WTC11 (cell line): Measurements from ENCODE around the gene SRPRA. TPM values are rescaled to one million over a fixed set of nuclear protein-coding genes. Genes with fewer than 3 reads are reported as not detected.

Experiments
- ATAC-seq: fragments of 200-7000 bp; cut with Tn5 transposase; 2 replicates; pipeline ENCODE4 v1.10.0; 2021; ENCODE audit warnings: mild to moderate bottlenecking, moderate library complexity
- CTCF ChIA-PET: fragments of 300-600 bp; sonication (Branson Sonifier 250); formaldehyde crosslinking; loops from one replicate; lab custom pipeline; 2021; ENCODE audit warnings: antibody characterized with exemption; lab: Charles Lee
- POLR2A ChIA-PET: fragments of 350-600 bp; sonication (Branson Sonifier 250); formaldehyde crosslinking; loops from one replicate; lab custom pipeline; 2021; ENCODE audit warnings: antibody characterized with exemption; lab: Charles Lee
- DNase-seq: peaks from one replicate; pipeline ENCODE4 v3.0.0; 2021; ENCODE audit warnings: low spot score
- H3K27ac Mint-ChIP-seq: 2 replicates; pipeline ENCODE4 v1.8.0; 2021; ENCODE audit warnings: mixed read lengths
- H3K27me3 Mint-ChIP-seq: 2 replicates; pipeline ENCODE4 v1.8.0; 2021; ENCODE audit warnings: low read depth, mild to moderate bottlenecking, moderate library complexity, mixed read lengths
- H3K36me3 Mint-ChIP-seq: 2 replicates; pipeline ENCODE4 v1.8.0; 2021; ENCODE audit warnings: mixed read lengths
- H3K4me1 Mint-ChIP-seq: 2 replicates; pipeline ENCODE4 v1.8.0; 2022; ENCODE audit warnings: mixed read lengths
- H3K4me3 Mint-ChIP-seq: 2 replicates; pipeline ENCODE4 v1.8.0; 2021; ENCODE audit warnings: mild to moderate bottlenecking, moderate library complexity, mixed read lengths
- H3K9me3 Mint-ChIP-seq: 2 replicates; pipeline ENCODE4 v1.8.0; 2021; ENCODE audit warnings: mixed read lengths
- AFF4 ChIP-seq: sonication (generic); formaldehyde crosslinking; IDR thresholded peaks from 2 replicates; pipeline ENCODE4 v1.8.1; 2023; ENCODE audit warnings: mild to moderate bottlenecking, missing genetic modification reagents, borderline replicate concordance
- ATF2 ChIP-seq: sonication (generic); formaldehyde crosslinking; IDR thresholded peaks from 2 replicates; pipeline ENCODE4 v1.8.1; 2022; ENCODE audit warnings: low read depth, missing genetic modification reagents, borderline replicate concordance
- CDX4 ChIP-seq: fragments of 250-450 bp; sonication (Bioruptor Pico); IDR thresholded peaks from 2 replicates; pipeline ENCODE4 v1.9.0; 2021; ENCODE audit warnings: moderate library complexity, mild to moderate bottlenecking, inconsistent platforms, borderline replicate concordance
- CREM ChIP-seq: sonication (generic); formaldehyde crosslinking; IDR thresholded peaks from 2 replicates; pipeline ENCODE4 v1.8.1; 2022; ENCODE audit warnings: mild to moderate bottlenecking, missing genetic modification reagents, moderate library complexity
- CTCF ChIP-seq: fragments of 200-600 bp; IDR thresholded peaks from 2 replicates; pipeline ENCODE4 v1.8.0; 2022; ENCODE audit warnings: antibody characterized with exemption
- EMX1 ChIP-seq: fragments of 250-450 bp; sonication (Bioruptor Pico); IDR thresholded peaks from 2 replicates; pipeline ENCODE4 v1.8.0; 2021; ENCODE audit warnings: mild to moderate bottlenecking
- MYBL2 ChIP-seq: sonication (generic); formaldehyde crosslinking; IDR thresholded peaks from 2 replicates; pipeline ENCODE4 v1.8.1; 2023; ENCODE audit warnings: mild to moderate bottlenecking, moderate library complexity, missing genetic modification reagents
- NFYB ChIP-seq: sonication (generic); formaldehyde crosslinking; conservative IDR thresholded peaks from 2 replicates; pipeline ENCODE4 v1.8.0; 2022; ENCODE audit warnings: low read depth, missing genetic modification reagents
- NR3C1 ChIP-seq: sonication (generic); formaldehyde crosslinking; conservative IDR thresholded peaks from 2 replicates; pipeline ENCODE4 v1.8.1; 2023; ENCODE audit warnings: low read depth, mild to moderate bottlenecking, missing genetic modification reagents
- TCF7 ChIP-seq: sonication (generic); formaldehyde crosslinking; IDR thresholded peaks from 2 replicates; pipeline ENCODE4 v1.8.0; 2022; ENCODE audit warnings: mild to moderate bottlenecking, low read depth, missing genetic modification reagents, moderate library complexity
- TP53 ChIP-seq: sonication (generic); formaldehyde crosslinking; IDR thresholded peaks from 2 replicates; pipeline ENCODE4 v1.8.1; 2023; ENCODE audit warnings: mild to moderate bottlenecking, missing genetic modification reagents
- USF1 ChIP-seq: sonication (generic); formaldehyde crosslinking; IDR thresholded peaks from 2 replicates; pipeline ENCODE4 v1.8.0; 2022; ENCODE audit warnings: mild to moderate bottlenecking, missing genetic modification reagents
- ZMAT4 ChIP-seq: fragments of 250-450 bp; sonication (Bioruptor Pico); IDR thresholded peaks from 2 replicates; pipeline ENCODE4 v1.9.0; 2021; ENCODE audit warnings: mild to moderate bottlenecking
- ZNF232 ChIP-seq: sonication (generic); formaldehyde crosslinking; IDR thresholded peaks from 2 replicates; pipeline ENCODE4 v1.8.0; 2022; ENCODE audit warnings: mild to moderate bottlenecking, missing genetic modification reagents
- ZNF396 ChIP-seq: fragments of 250-450 bp; sonication (Bioruptor Pico); IDR thresholded peaks from 2 replicates; pipeline ENCODE4 v1.8.0; 2021; ENCODE audit warnings: mild to moderate bottlenecking, moderate library complexity, borderline replicate concordance
- ZNF416 ChIP-seq: fragments of 250-450 bp; sonication (Bioruptor Pico); IDR thresholded peaks from 2 replicates; pipeline ENCODE4 v1.9.0; 2021; ENCODE audit warnings: mild to moderate bottlenecking, inconsistent platforms
- ZNF423 ChIP-seq: fragments of 250-450 bp; sonication (Bioruptor Pico); IDR thresholded peaks from 2 replicates; pipeline ENCODE4 v2.1.2; 2022; ENCODE audit warnings: mild to moderate bottlenecking, moderate library complexity
- ZNF425 ChIP-seq: fragments of 250-450 bp; sonication (Bioruptor Pico); conservative IDR thresholded peaks from 2 replicates; pipeline ENCODE4 v1.9.0; 2021; ENCODE audit warnings: mild to moderate bottlenecking
- ZSCAN18 ChIP-seq: fragments of 250-450 bp; sonication (Bioruptor Pico); IDR thresholded peaks from 2 replicates; pipeline ENCODE4 v2.1.2; 2022; ENCODE audit warnings: mild to moderate bottlenecking, moderate library complexity
- total RNA-seq: library from RNA; stranded (reverse); gene quantifications from 3 replicates; pipeline ENCODE4 v1.2.3, GENCODE V29; 2021

The SRPRA gene
- total RNA-seq, 1 experiment from 2014 or later = 64.7 TPM

GRCh38 chr11:126246636-126247035 lies 22.1 kb downstream of the SRPRA start:
- Mint-ChIP-seq H3K4me1 (no peaks in the 10 kb centered on the region), H3K27me3 (no peaks in the 10 kb centered on the region)
- TF ChIP-seq ZNF425 (CRISPR knock-in tag) (no peak), ZSCAN18 (no peak), NFYB (CRISPR knock-in tag) (no peak), ZNF396 (CRISPR knock-in tag) (no peak), MYBL2 (CRISPR knock-in tag) (no peak), TCF7 (no peak), CREM (no peak), CDX4 (CRISPR knock-in tag) (no peak), ZNF423 (CRISPR knock-in tag) (no peak), EMX1 (no peak), TP53 (no peak), AFF4 (CRISPR knock-in tag) (no peak), USF1 (CRISPR knock-in tag) (no peak), NR3C1 (CRISPR knock-in tag) (no peak), ZNF232 (CRISPR knock-in tag) (no peak), ZNF416 (no peak), ZMAT4 (CRISPR knock-in tag) (no peak), CTCF (no peak), ATF2 (CRISPR knock-in tag) (no peak)
- TF ChIP-seq, all 79 proteins: peak for 0
- ChIA-PET CTCF (interaction anchor here (0.7 kb wide), 1 partner anchor 47 kb away, joined by 3 read pairs; no protein-coding TSS in a partner anchor), POLR2A (no interaction called here)
- H3K9me3 Mint-ChIP-seq = no peaks in the 10 kb centered on the region
- H3K27ac Mint-ChIP-seq = no peak overlapping the region
- H3K4me3 Mint-ChIP-seq = no peak overlapping the region
- peaks cover 54% of the 10 kb centered on the region for H3K36me3 Mint-ChIP-seq
- no peak for ATAC-seq
- no peak for DNase-seq
